ENCODE measurements around the gene CYSRT1. TPM values are rescaled to one million over a fixed set of nuclear protein-coding genes. Genes with fewer than 3 reads are reported as not detected.

CYSRT1 gene
- polyA plus RNA-seq, 1 donor (not counting 4 experiments of a cell fraction or from before 2014, with no cell fraction given): 0.80 TPM

- H3K27me3 ChIP-seq (ENCODE audit: control insufficient read depth, extremely low read depth, insufficient read depth, low read length): no peaks in the 10 kb centered on the region
- peaks cover 25% of the 10 kb centered on the region for H3K4me1 ChIP-seq (ENCODE audit: control insufficient read depth, extremely low read depth, insufficient read depth, low read length)
- peaks cover 15% of the 10 kb centered on the region for H4K20me1 ChIP-seq (ENCODE audit: control insufficient read depth, extremely low read depth, insufficient read depth, low read length)
- TF ChIP-seq CTCF (optimal IDR thresholded peaks at IDR 0.05 in 1 of 3, IDR thresholded peaks at IDR 0.05 in 1 of 3, conservative IDR thresholded peaks at IDR 0.05 in 1 of 3; ENCODE audit: extremely low read depth in 1 of 3, insufficient read depth in 2 of 3, low read length in 3 of 3) (no peak), EZH2 (IDR thresholded peaks at IDR 0.05; ENCODE audit: low read length) (no peak)
- H3K4me3 ChIP-seq (ENCODE audit: control insufficient read depth in 2 of 3, extremely low read depth in 1 of 3, insufficient read depth in 2 of 3, low read depth in 1 of 3, low read length in 3 of 3): no peak overlapping the region
- FAIRE-seq (no peak), DNase-seq (ENCODE audit: low read depth, low spot score) (no peak)
- peaks cover 3 to 12% of the 10 kb centered on the region in 2 experiments for H3K36me3 ChIP-seq (ENCODE audit: control insufficient read depth in 2 of 2, extremely low read depth in 1 of 2, insufficient read depth in 2 of 2, low read length in 2 of 2)
- no peak overlapping the region for H3K27ac ChIP-seq (ENCODE audit: control insufficient read depth, insufficient read depth, low read length)
- H3K4me2 ChIP-seq (ENCODE audit: control insufficient read depth, extremely low read depth, insufficient read depth, low read depth, low read length): no peak overlapping the region
- no peak overlapping the region for H3K9ac ChIP-seq (ENCODE audit: control insufficient read depth, extremely low read depth, insufficient read depth, low read length)
- H3K9me3 ChIP-seq (ENCODE audit: control insufficient read depth, low read depth, low read length): no peaks in the 10 kb centered on the region
- dilution Hi-C loops (cut with MboI; ENCODE audit: extremely low pct_ligation_motif_present, low sequenced_read_pairs): no loop called here
- H3K9me1 ChIP-seq (ENCODE audit: control insufficient read depth, extremely low read depth, insufficient read depth, low read length): peaks cover 3% of the 10 kb centered on the region
- peaks cover 11% of the 10 kb centered on the region for H3K79me2 ChIP-seq (ENCODE audit: control insufficient read depth, insufficient read depth, low read length)
- H2AFZ ChIP-seq (ENCODE audit: control insufficient read depth, low read length): no peak overlapping the region
These were observed 22.9 kb downstream of the CYSRT1 start for GRCh38 chr9:137247916-137248175.

GRCh38 chr9:137250329-137251193 lies 25.6 kb downstream of the CYSRT1 start:
- Histone ChIP-seq H3K9ac (ENCODE audit: control insufficient read depth, extremely low read depth, insufficient read depth, low read length) (no peak overlapping the region), H3K27me3 (ENCODE audit: control insufficient read depth, extremely low read depth, insufficient read depth, low read length) (no peaks in the 10 kb centered on the region), H3K9me3 (ENCODE audit: control insufficient read depth, low read depth, low read length) (no peaks in the 10 kb centered on the region), H3K79me2 (ENCODE audit: control insufficient read depth, insufficient read depth, low read length) (peaks cover 3% of the 10 kb centered on the region), H3K9me1 (ENCODE audit: control insufficient read depth, extremely low read depth, insufficient read depth, low read length) (no peaks in the 10 kb centered on the region), H3K36me3 (ENCODE audit: control insufficient read depth in 2 of 2, extremely low read depth in 1 of 2, insufficient read depth in 2 of 2, low read length in 2 of 2) (no peaks in the 10 kb centered on the region), H3K27ac (ENCODE audit: control insufficient read depth, insufficient read depth, low read length) (no peak overlapping the region), H2AFZ (ENCODE audit: control insufficient read depth, low read length) (no peak overlapping the region), H3K4me3 (ENCODE audit: control insufficient read depth in 2 of 3, extremely low read depth in 1 of 3, insufficient read depth in 2 of 3, low read depth in 1 of 3, low read length in 3 of 3) (no peak overlapping the region), H3K4me1 (ENCODE audit: control insufficient read depth, extremely low read depth, insufficient read depth, low read length) (peaks cover 5% of the 10 kb centered on the region), H3K4me2 (ENCODE audit: control insufficient read depth, extremely low read depth, insufficient read depth, low read depth, low read length) (no peak overlapping the region), H4K20me1 (ENCODE audit: control insufficient read depth, extremely low read depth, insufficient read depth, low read length) (no peaks in the 10 kb centered on the region)
- TF ChIP-seq EZH2 (IDR thresholded peaks at IDR 0.05; ENCODE audit: low read length) (no peak), CTCF (optimal IDR thresholded peaks at IDR 0.05 in 1 of 3, IDR thresholded peaks at IDR 0.05 in 1 of 3, conservative IDR thresholded peaks at IDR 0.05 in 1 of 3; ENCODE audit: extremely low read depth in 1 of 3, insufficient read depth in 2 of 3, low read length in 3 of 3) (no peak)
- dilution Hi-C loops (cut with MboI; ENCODE audit: extremely low pct_ligation_motif_present, low sequenced_read_pairs): no loop called here
- DNase-seq (ENCODE audit: low read depth, low spot score) (no peak), FAIRE-seq (no peak)
